Measurements from ENCODE around the gene RIPOR2. TPM values are rescaled to one million over a fixed set of nuclear protein-coding genes. Genes with fewer than 3 reads are reported as not detected.
A peak's percentile ranks its signal among the peaks of the same experiment; 100 is the strongest.

RIPOR2 gene
- total RNA-seq, 1 donor from 2014 or later, result 1.1 TPM

- Mint-ChIP-seq H3K9me3 (ENCODE audit: unreplicated experiment) (no peaks in the 10 kb centered on the region), H3K27me3 (ENCODE audit: unreplicated experiment) (peaks cover 2% of the 10 kb centered on the region), H3K27ac (ENCODE audit: unreplicated experiment) (no peak overlapping the region), H3K4me3 (ENCODE audit: unreplicated experiment) (no peak overlapping the region), H3K4me1 (ENCODE audit: unreplicated experiment) (peaks cover 18% of the 10 kb centered on the region), H3K36me3 (ENCODE audit: low read depth, unreplicated experiment) (no peaks in the 10 kb centered on the region)
- DNase-seq (ENCODE audit: low spot score), result peak; percentile 43
- peak; percentile 70 for TF ChIP-seq CTCF (IDR thresholded peaks at IDR 0.05; ENCODE audit: unreplicated experiment)
Observed at GRCh38 chr6:24933868-24934401, 1.8 kb downstream of the RIPOR2 start.

GRCh38 chr6:24933266-24933665, 2.5 kb downstream of the RIPOR2 start:
- DNase-seq (ENCODE audit: low spot score), result no peak
- TF ChIP-seq CTCF (IDR thresholded peaks at IDR 0.05; ENCODE audit: unreplicated experiment), result no peak
- no peaks in the 10 kb centered on the region for H3K9me3 Mint-ChIP-seq (ENCODE audit: unreplicated experiment)
- H3K4me1 Mint-ChIP-seq (ENCODE audit: unreplicated experiment), result peaks cover 18% of the 10 kb centered on the region
- H3K4me3 Mint-ChIP-seq (ENCODE audit: unreplicated experiment), result no peak overlapping the region
- no peak overlapping the region for H3K27ac Mint-ChIP-seq (ENCODE audit: unreplicated experiment)
- peaks cover 2% of the 10 kb centered on the region for H3K27me3 Mint-ChIP-seq (ENCODE audit: unreplicated experiment)
- H3K36me3 Mint-ChIP-seq (ENCODE audit: low read depth, unreplicated experiment), result no peaks in the 10 kb centered on the region

GRCh38 chr6:24932832-24933231, 2.9 kb downstream of the RIPOR2 start:
- no peak overlapping the region for H3K4me3 Mint-ChIP-seq (ENCODE audit: unreplicated experiment)
- H3K4me1 Mint-ChIP-seq (ENCODE audit: unreplicated experiment), result peaks cover 18% of the 10 kb centered on the region
- peaks cover 2% of the 10 kb centered on the region for H3K27me3 Mint-ChIP-seq (ENCODE audit: unreplicated experiment)

GRCh38 chr6:24931718-24932691, 3.8 kb downstream of the RIPOR2 start:
- H3K27me3 Mint-ChIP-seq (ENCODE audit: unreplicated experiment), result peaks cover 2% of the 10 kb centered on the region

More at GRCh38 chr6:24932832-24933231, 2.9 kb downstream of the RIPOR2 start:
- no peak for DNase-seq (ENCODE audit: low spot score)
- TF ChIP-seq CTCF (IDR thresholded peaks at IDR 0.05; ENCODE audit: unreplicated experiment), result no peak
- Mint-ChIP-seq H3K27ac (ENCODE audit: unreplicated experiment) (no peak overlapping the region), H3K9me3 (ENCODE audit: unreplicated experiment) (no peaks in the 10 kb centered on the region), H3K36me3 (ENCODE audit: low read depth, unreplicated experiment) (no peaks in the 10 kb centered on the region)

More at GRCh38 chr6:24931718-24932691, 3.8 kb downstream of the RIPOR2 start:
- peaks cover 22% of the 10 kb centered on the region for H3K4me1 Mint-ChIP-seq (ENCODE audit: unreplicated experiment)
- H3K4me3 Mint-ChIP-seq (ENCODE audit: unreplicated experiment), result no peak overlapping the region
- H3K36me3 Mint-ChIP-seq (ENCODE audit: low read depth, unreplicated experiment), result no peaks in the 10 kb centered on the region
- no peak overlapping the region for H3K27ac Mint-ChIP-seq (ENCODE audit: unreplicated experiment)
- H3K9me3 Mint-ChIP-seq (ENCODE audit: unreplicated experiment), result no peaks in the 10 kb centered on the region
- DNase-seq (ENCODE audit: low spot score), result no peak
- TF ChIP-seq CTCF (IDR thresholded peaks at IDR 0.05; ENCODE audit: unreplicated experiment), result no peak
